Activated CD4-positive, alpha-beta T cell treated with anti-CD3 and anti-CD28 coated beads, Interleukin-2, amount 50 U/mL, for 16 hours (primary cell): ENCODE results near the gene AGGF1.
"Not testable (repeated sequence)": the region's sequence is repeated elsewhere in the genome, so short reads cannot be mapped to it uniquely, and the experiment has no call there.

ENCODE experiments used
- DNase-seq: peaks from one replicate; pipeline ENCODE4 v3.0.0-alpha.2; 2020

The AGGF1 gene

DNA sequence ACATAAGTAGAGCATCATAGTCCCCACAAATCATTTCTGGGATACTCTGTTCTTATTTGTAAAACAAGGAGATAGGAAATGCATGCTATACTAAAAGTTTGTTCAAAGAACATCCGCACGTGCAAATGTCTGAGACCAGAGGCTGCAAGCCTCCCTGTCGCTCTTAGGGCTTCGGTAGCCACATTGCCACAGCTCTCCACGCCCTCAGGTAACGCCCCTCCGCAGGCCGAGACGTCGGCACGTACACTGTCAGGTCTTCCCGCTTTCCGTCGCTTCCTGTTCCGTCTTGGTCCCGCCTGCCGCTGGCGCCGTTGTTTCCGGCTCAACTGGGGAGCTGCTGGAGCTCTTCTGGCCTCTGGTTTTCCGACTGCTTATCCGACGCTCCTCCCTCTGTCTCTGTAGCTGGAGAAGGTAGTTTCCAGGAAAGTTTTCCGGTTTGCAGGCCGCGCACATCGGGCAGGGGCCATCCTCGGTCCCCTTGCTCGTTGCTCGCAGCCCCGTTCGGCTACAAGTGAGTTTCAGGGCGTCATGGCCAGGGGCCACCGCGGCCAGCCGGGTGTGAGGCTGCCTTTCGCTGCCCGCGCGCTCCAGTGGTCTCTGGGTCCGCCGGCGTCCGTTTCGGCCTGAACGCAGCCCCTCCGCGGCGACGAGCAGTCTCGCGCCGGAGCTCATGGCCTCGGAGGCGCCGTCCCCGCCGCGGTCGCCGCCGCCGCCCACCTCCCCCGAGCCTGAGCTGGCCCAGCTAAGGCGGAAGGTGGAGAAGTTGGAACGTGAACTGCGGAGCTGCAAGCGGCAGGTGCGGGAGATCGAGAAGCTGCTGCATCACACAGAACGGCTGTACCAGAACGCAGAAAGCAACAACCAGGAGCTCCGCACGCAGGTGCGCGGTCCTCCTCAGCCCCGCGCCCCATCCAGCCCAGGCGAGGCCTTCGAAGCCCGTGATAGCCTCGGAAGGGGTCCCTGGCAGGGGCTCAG lies at the start of gene AGGF1:
Gene AGGF1, plus strand, starts transcription at position 308 of the 975 bp plus-strand sequence. Its CDS starts 363 bp downstream, at position 671.
- peak; percentile 95 for DNase-seq

DNA sequence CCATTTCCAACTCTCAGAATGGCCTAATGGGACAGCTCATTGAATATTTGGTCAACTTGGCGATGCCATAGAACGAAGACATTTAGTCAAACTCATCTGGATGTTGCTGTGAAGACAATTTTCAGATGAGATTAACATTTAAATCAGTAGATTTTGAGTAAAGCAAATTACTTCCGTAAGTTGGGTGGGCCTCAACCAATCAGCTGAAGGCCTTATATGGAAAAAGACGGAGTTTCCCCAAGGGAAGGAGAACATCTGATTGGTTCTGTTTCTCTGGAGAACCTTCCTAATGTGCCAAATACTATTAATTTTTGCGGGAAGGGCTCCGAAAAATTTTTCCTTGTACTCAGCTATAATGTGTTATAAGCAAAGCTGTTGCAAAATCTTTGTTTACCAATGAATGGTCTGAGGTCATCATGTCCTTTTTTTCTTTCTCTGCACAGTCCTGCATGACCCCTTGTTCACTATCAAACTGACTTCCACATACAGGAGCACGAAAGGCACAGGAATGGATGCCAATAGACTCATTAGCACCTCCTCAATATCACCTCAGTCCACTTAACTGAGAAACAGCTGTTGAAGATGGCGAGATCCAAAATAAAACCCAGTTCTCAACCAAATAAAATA lies 49.6 kb upstream of the AGGF1 start:
- DNase-seq = no peak

DNA sequence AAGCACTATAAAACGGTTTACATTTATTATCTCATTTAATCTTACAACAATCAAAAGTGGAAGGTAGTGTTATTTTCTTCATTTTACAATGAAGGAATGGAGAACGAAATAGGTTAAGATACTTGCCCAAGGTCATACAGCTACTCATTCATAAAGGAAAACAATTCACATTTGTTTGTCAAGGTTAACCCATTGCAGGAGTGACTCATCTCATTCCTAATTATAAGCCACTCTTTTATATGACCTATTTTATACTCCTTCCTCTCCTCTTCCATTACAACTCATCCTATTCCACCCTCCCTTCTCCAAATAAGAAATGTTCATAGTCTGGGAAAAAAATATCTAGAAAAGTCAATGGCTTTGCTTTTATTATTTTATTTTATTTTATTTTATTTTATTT lies 47.8 kb upstream of the AGGF1 start:
- no peak for DNase-seq

- DNase-seq = no peak
These were observed 46.7 kb upstream of the AGGF1 start for GRCh38 chr5:76983468-76983867.

- DNase-seq = no peak
These were observed 43.2 kb upstream of the AGGF1 start for GRCh38 chr5:76986825-76987526.

DNA sequence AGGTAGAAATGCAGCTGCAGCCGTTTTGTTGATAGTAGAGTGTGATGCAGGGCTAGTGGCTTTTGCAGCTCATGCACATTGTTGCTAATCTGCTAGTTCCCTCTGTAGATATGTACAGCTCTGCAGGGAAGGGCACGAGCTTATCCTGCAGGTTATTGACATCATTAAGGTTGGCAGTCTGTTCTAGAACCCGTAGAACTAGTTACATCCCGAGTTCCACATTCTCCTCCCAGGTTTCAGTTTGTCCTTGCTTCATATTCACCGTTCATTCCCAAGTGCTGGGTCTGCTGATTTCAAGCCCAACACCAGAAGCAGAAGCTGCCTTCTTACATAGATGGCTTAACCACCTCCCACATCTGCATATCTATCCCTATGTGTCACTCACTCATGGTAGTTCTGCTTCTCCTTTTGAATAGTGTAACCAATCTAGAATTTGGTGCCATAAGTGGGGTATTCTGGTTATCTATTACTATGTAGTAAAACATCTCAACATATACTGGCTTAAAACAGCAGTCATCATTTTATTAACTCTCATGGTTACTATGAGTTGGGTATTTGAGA lies 39.2 kb upstream of the AGGF1 start:
- DNase-seq = no peak

GRCh38 chr5:76993436-76993835 lies 36.8 kb upstream of the AGGF1 start:
- DNase-seq = not testable (repeated sequence)

GRCh38 chr5:76994337-76994736 lies 35.9 kb upstream of the AGGF1 start:
- no peak for DNase-seq

GRCh38 chr5:76998251-76998650 lies 32.0 kb upstream of the AGGF1 start:
- not testable (repeated sequence) for DNase-seq

GRCh38 chr5:76999451-76999850 lies 30.8 kb upstream of the AGGF1 start:
- DNase-seq = no peak

- no peak for DNase-seq
These were observed 27.0 kb upstream of the AGGF1 start for GRCh38 chr5:77003246-77003645.

DNA sequence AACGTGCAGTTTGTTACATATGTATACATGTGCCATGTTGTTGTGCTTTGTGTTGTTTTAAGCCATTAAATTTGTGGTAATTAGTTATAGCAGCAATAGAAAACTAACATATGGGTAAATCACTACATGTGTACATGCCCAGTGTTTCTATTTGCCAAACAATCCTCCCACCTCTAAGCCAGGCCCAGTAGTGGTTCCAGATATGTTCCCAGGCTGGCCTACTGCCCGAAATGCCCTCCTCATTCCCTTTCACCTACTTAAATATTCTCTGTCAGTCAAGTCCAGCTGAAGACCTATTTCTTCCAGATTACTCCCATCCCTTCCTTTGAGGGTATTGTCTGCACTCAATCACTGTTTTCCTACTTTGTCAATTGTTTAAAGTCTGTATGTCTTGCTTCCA lies 24.1 kb upstream of the AGGF1 start:
- DNase-seq = no peak

DNA sequence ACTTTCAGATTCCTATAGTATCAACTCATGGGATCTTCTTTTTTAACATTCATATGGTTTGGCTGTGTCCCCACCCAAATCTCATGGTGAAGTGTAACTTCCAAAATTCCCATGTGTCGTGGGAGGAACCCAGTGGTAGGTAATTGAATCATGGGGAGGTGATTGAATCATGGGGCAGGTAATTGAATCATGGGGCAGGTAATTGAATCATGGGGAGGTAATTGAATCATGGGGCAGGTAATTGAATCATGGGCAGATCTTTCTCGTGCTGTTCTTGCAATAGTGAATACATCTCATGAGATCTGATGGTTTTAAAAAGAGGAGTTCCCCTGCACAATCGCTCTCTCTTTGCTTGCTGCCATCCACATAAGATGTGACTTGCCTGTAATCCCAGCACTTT lies 21.8 kb upstream of the AGGF1 start:
- no peak for DNase-seq

DNA sequence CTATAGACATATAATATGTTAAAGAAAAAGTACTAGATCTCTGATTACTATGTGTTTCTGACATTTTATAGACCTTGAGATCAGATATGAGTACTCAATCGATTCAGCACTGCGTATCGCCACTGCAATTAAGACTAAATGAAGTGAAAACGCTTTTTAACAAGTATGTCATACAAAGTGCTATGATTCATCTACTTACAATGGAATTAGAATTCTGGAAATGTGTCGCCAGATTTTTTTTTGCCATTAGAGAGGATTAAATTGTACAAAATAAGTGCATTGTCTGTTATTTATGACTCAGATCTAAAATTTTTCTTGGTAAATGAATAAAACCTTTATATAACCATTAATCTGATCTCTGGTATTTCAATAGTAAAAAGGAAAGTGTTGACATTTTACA lies 20.0 kb upstream of the AGGF1 start:
- DNase-seq = no peak

GRCh38 chr5:77011498-77011897 lies 18.7 kb upstream of the AGGF1 start:
- DNase-seq = no peak

DNA sequence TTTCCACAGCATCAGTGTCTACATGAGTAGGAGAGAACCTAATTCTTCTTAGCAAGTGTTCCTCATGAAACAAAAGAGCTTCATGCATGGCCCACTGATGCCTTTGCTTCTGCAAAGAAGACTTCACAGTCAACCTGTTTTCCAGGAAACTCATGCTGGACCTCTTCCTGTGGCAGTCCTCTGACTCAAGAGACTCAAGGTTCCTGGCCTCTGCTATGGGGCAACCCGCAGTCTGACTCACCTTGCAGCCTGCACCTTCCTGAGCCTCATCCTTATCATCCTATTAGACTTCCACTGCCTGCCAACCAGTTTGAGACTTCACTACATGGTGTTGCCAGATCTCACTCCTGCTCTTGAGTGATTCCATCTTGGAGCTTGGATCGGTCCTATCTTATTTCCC lies 17.6 kb upstream of the AGGF1 start:
- DNase-seq = peak; percentile 23

DNA sequence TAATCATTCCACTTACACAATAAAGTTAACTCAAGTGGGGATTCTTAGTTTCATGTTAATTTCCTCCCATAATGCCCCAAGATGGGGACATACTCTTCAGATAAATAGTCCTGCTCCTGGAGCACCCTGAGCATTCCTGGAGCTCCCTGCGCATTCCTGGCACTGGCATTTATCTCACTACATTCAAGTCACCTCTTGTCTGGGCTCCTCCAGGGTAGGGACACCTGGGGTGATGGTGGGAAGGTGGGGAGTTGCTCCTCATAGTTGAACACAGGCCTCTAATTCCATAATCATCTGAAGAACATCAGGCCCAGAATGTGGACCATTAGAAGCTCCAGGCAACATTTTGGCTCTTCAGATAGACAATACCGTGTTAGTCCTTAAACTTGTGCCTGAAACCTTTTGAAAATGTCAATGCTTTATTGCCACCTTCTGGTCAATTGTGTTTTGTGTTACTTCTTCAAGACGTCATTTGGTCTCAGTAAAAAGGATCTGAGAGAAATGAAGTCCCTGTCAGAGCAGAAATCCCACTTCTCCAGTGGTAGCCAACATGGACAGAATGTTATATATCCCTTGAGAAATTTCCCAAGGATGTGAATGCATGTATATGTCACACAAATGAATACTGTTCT lies 14.2 kb upstream of the AGGF1 start:
- peak; percentile 39 for DNase-seq

- DNase-seq = no peak
These were observed 13.2 kb upstream of the AGGF1 start for GRCh38 chr5:77016962-77017361.

DNA sequence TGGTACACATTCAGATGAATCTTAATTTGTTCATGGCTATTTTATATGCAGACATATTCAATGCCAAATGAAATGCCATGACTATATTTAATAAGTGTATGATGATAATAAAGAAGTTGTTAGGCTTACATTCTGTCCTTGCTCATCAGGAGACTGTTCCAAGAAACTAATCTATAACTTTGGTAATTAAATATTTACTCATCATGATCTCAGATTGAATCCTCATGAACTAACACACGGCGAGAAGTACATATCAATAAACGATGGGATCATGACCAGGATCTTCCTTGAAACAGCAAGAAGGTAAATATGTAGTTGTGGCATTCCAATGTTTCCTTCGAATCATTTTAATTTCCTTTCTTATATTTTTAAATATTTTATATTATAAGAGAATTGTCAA lies 12.5 kb upstream of the AGGF1 start:
- no peak for DNase-seq

DNA sequence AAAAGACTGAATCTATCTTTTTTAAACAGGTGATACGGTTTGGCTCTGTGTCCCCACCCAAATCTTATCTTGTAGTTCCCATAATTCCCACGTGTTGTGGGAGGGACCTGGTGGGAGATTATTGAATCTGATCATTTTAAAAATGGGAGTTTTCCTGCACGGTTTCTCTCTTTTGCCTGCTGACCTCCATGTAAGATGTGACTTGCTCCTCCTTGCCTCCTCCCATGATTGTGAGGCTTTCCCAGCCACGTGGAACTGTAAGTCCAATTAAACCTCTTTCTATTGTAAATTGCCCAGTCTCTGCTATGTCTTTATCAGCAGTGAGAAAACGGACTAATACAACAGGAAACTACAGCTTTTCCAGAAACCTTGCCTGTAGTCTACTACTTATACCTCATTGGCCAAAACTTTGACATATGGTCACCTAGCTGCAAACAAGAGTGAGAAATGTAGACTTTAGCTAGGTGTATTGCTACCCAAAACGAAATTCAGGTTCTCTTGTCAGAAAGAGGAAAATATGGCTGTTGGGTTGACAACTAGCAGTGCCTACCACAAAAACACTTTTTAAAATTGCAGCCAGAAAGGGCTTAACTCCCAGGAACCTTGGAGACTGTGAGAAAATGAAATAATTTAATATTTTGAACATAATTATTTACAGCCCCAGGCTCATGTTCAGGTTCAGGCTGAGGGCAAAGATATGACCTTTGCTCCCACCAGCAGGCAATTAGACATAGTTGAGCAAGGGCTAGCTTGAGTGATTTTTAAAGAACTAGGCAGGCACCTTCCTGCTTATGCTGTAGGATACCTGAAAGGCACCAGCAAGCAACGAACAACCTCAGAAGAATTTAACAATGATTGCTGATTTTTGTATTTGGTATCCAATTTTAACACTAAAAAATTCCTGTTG lies 7.4 kb upstream of the AGGF1 start:
- no peak for DNase-seq

- no peak for DNase-seq
These were observed 5.7 kb upstream of the AGGF1 start for GRCh38 chr5:77024490-77024889.
